RWPE2 (cell line): ENCODE measurements around the gene ADGRF1.

Source experiments
- ATAC-seq: fragments of 200-7000 bp; cut with Tn5 transposase; 3 replicates; pipeline ENCODE4 v1.9.1; 2021; ENCODE audit warnings: low read depth
- DNase-seq: peaks from one replicate; pipeline ENCODE4 v3.0.0-alpha.2; 2020; ENCODE audit warnings: low spot score
- H3K27ac ChIP-seq: fragments of 450-650 bp; 2 replicates; pipeline ENCODE4 v1.5.1; 2017; ENCODE audit warnings: mild to moderate bottlenecking; ENCODE audit not compliant: poor library complexity, severe bottlenecking
- H3K27me3 ChIP-seq: fragments of 250-450 bp; sonication (Bioruptor Pico); 2 replicates; pipeline ENCODE4 v1.5.1; 2021; ENCODE audit warnings: mild to moderate bottlenecking, moderate library complexity; ENCODE audit not compliant: insufficient read depth, poor library complexity, severe bottlenecking
- H3K36me3 ChIP-seq: fragments of 250-450 bp; sonication (Bioruptor Pico); 2 replicates; pipeline ENCODE4 v1.5.1; 2020; ENCODE audit warnings: low read depth, mild to moderate bottlenecking, moderate library complexity
- H3K4me1 ChIP-seq: fragments of 250-450 bp; sonication (Bioruptor Pico); 2 replicates; pipeline ENCODE4 v1.5.1; 2021; ENCODE audit warnings: mild to moderate bottlenecking, moderate library complexity; ENCODE audit not compliant: insufficient read depth, poor library complexity, severe bottlenecking
- H3K4me3 ChIP-seq: fragments of 250-450 bp; sonication (Bioruptor Pico); 2 replicates; pipeline ENCODE4 v1.5.1; 2021; ENCODE audit warnings: mild to moderate bottlenecking, moderate library complexity; ENCODE audit not compliant: severe bottlenecking
- H3K9me3 ChIP-seq: fragments of 250-450 bp; sonication (Bioruptor Pico); 2 replicates; pipeline ENCODE4 v1.5.1; 2021; ENCODE audit warnings: mild to moderate bottlenecking, moderate library complexity; ENCODE audit not compliant: severe bottlenecking
- CTCF ChIP-seq: fragments of 450-650 bp; IDR thresholded peaks from one replicate; pipeline ENCODE4 v1.5.1; 2017; ENCODE audit warnings: mild to moderate bottlenecking, moderate library complexity; ENCODE audit not compliant: poor library complexity, severe bottlenecking

ADGRF1 gene

DNA sequence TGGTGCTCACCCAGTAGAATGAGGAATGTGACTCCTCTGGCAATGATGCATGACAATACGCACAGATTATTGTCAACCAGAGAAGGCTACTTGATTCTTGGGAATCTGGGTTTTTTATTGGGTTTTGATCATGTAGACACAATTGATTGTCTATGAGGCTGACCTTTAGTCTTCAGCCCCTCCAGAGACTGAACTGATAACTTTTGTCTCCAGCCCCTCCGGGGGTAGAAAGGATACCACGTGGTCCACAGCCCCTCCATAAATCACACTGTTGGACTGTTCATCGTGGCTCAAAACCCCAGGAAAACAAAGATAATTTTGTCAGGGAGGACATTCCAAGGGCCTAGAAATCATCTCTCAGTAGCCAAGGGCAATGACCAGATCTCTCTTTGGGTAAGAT lies 62.9 kb downstream of the ADGRF1 start:
- H3K27me3 ChIP-seq = no peaks in the 10 kb centered on the region
- DNase-seq (no peak), ATAC-seq (no peak)
- no peaks in the 10 kb centered on the region for H3K9me3 ChIP-seq
- peaks cover 15% of the 10 kb centered on the region for H3K4me1 ChIP-seq
- TF ChIP-seq CTCF = no peak
- H3K4me3 ChIP-seq = no peak overlapping the region
- H3K27ac ChIP-seq = no peak overlapping the region
- no peaks in the 10 kb centered on the region for H3K36me3 ChIP-seq

- TF ChIP-seq CTCF = no peak
- no peak for ATAC-seq
- H3K4me1 ChIP-seq = peaks cover 4% of the 10 kb centered on the region
- no peaks in the 10 kb centered on the region for H3K9me3 ChIP-seq
- no peaks in the 10 kb centered on the region for H3K36me3 ChIP-seq
- no peak for DNase-seq
- no peaks in the 10 kb centered on the region for H3K27me3 ChIP-seq
- H3K4me3 ChIP-seq = no peak overlapping the region
- H3K27ac ChIP-seq = no peak overlapping the region
Observed at GRCh38 chr6:46974786-46975185, 67.3 kb downstream of the ADGRF1 start.

DNA sequence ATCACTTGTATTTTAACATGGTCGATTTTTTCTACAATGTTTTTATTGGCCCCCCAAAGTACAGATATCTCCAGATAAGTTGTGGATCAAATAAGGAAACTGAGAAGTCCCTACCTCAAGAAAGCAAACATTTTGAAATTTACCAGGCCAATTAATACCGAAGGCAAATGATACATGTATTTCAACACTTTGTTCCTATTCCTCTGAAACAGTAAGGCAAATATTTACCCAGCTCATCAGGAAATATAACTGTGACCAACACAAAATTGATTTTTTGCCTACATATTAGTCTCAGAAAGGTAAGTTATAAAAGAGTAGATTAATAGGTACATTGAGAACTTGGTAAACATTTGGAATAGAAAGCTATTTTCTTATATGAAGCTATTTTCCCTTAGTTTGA lies 69.1 kb downstream of the ADGRF1 start:
- no peak overlapping the region for H3K27ac ChIP-seq
- no peaks in the 10 kb centered on the region for H3K27me3 ChIP-seq
- no peaks in the 10 kb centered on the region for H3K9me3 ChIP-seq
- no peak for TF ChIP-seq CTCF
- DNase-seq (no peak), ATAC-seq (no peak)
- no peaks in the 10 kb centered on the region for H3K36me3 ChIP-seq
- H3K4me3 ChIP-seq = no peak overlapping the region
- peaks cover 4% of the 10 kb centered on the region for H3K4me1 ChIP-seq

GRCh38 chr6:46972531-46972930 lies 69.6 kb downstream of the ADGRF1 start:
- no peak for TF ChIP-seq CTCF

DNA sequence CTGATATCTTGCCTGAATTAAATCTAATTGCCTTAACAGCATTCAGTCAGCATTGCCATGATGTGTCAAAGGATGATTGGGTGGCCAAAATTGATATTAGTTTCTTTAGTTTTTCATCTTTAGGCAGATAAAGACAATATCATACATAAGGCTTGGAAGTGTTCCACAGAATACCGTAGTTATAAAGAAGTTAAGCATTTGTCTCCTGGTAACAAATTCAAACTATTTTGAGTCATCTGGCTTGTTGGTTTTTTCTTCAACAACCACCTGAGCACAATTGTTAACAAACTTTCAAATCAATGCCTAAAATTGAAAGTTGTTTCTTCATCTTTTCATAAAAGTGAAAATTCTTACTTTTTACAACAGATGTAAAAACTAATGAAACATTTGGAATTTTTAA lies 72.9 kb downstream of the ADGRF1 start:
- ATAC-seq (no peak), DNase-seq (no peak)
- H3K9me3 ChIP-seq = no peaks in the 10 kb centered on the region
- no peak overlapping the region for H3K27ac ChIP-seq
- peaks cover 4% of the 10 kb centered on the region for H3K4me1 ChIP-seq
- H3K27me3 ChIP-seq = no peaks in the 10 kb centered on the region
- no peak for TF ChIP-seq CTCF
- no peak overlapping the region for H3K4me3 ChIP-seq
- H3K36me3 ChIP-seq = no peaks in the 10 kb centered on the region

More at GRCh38 chr6:46972531-46972930, 69.6 kb downstream of the ADGRF1 start:
- Histone ChIP-seq H3K9me3 (no peaks in the 10 kb centered on the region), H3K36me3 (no peaks in the 10 kb centered on the region), H3K4me1 (peaks cover 4% of the 10 kb centered on the region), H3K27me3 (no peaks in the 10 kb centered on the region), H3K4me3 (no peak overlapping the region), H3K27ac (no peak overlapping the region)
- no peak for DNase-seq
- ATAC-seq = no peak
